SK-N-MC (cell line): Measurements from ENCODE around the gene COLEC11.

Experiments
- DNase-seq: peaks from one replicate; pipeline ENCODE4 v3.0.0-alpha.2; 2011; ENCODE audit warnings: low read depth, low spot score
- H3K27ac ChIP-seq: fragments of 200-600 bp; sonication (generic); 2 replicates; pipeline ENCODE4 v1.5.1; 2016; ENCODE audit warnings: mixed run types
- H3K36me3 ChIP-seq: fragments of 200-600 bp; sonication (generic); 2 replicates; pipeline ENCODE4 v1.6.1; 2017; ENCODE audit warnings: antibody characterized with exemption, low read length, mixed read lengths; ENCODE audit not compliant: insufficient read depth
- H3K4me3 ChIP-seq: fragments of 200-600 bp; sonication (generic); 2 replicates; pipeline ENCODE4 v1.5.1; 2016
- H3K9ac ChIP-seq: fragments of 200-600 bp; sonication (generic); 2 replicates; pipeline ENCODE4 v1.8.0; 2017; ENCODE audit warnings: mixed run types, mixed read lengths; ENCODE audit not compliant: insufficient read length
- H3K9me3 ChIP-seq: fragments of 200-600 bp; sonication (generic); 2 replicates; pipeline ENCODE4 v1.6.1; 2017; ENCODE audit warnings: low read depth, mild to moderate bottlenecking, antibody characterized with exemption, low read length, moderate library complexity, mixed read lengths
- EZH2 ChIP-seq: fragments of 200-600 bp; sonication (generic); IDR thresholded peaks from one replicate; pipeline ENCODE4 v1.6.1; 2017; ENCODE audit warnings: antibody characterized with exemption
- FOXP2 ChIP-seq: optimal IDR thresholded peaks from 2 replicates; pipeline ENCODE3; 2011; ENCODE audit warnings: mild to moderate bottlenecking, moderate library complexity; ENCODE audit not compliant: insufficient read depth; ENCODE audit errors: extremely low read length, control extremely low read depth
- POLR2AphosphoS5 ChIP-seq: IDR thresholded peaks from 2 replicates; pipeline ENCODE4 v1.6.1; 2012; ENCODE audit warnings: mild to moderate bottlenecking, low read depth, low read length, borderline replicate concordance

Gene COLEC11

GRCh38 chr2:3689998-3690748, 95.3 kb downstream of the COLEC11 start:
- Histone ChIP-seq H3K36me3 (no peaks in the 10 kb centered on the region), H3K4me3 (no peak overlapping the region), H3K27ac (no peak overlapping the region), H3K9ac (no peak overlapping the region), H3K9me3 (peaks cover 5% of the 10 kb centered on the region; the same call in 1 of the 2 replicates)
- no peak for DNase-seq
- TF ChIP-seq EZH2 (no peak), FOXP2 (no peak), POLR2AphosphoS5 (no peak)

GRCh38 chr2:3692375-3692774, 97.5 kb downstream of the COLEC11 start:
- Histone ChIP-seq H3K27ac (no peak overlapping the region), H3K36me3 (no peaks in the 10 kb centered on the region), H3K4me3 (no peak overlapping the region), H3K9me3 (peaks cover 5% of the 10 kb centered on the region; the same call in 1 of the 2 replicates), H3K9ac (no peak overlapping the region)
- DNase-seq, result peak; percentile 14
- TF ChIP-seq FOXP2 (no peak), EZH2 (no peak), POLR2AphosphoS5 (no peak)
